CD4-positive, alpha-beta T cell treated with Interleukin-12 subunit alpha and Interleukin-12 subunit beta, for 1 hour (primary cell): Measurements from ENCODE around the gene GJC2.
"Not testable (repeated sequence)": the region's sequence is repeated elsewhere in the genome, so short reads cannot be mapped to it uniquely, and the experiment has no call there.

Experiments used
- DNase-seq: peaks from one replicate; pipeline ENCODE4 v3.0.0-alpha.2; 2020

Gene GJC2

GRCh38 chr1:228149406-228150119, at the start of gene GJC2:
Gene GJC2 (plus strand): TSS chr1:228149930. CDS start chr1:228157759, 7,829 bp downstream.
- DNase-seq, result no peak

- DNase-seq, result no peak
Observed at GRCh38 chr1:228100822-228101613, 48.7 kb upstream of the GJC2 start.

GRCh38 chr1:228101614-228101993, 48.1 kb upstream of the GJC2 start:
- DNase-seq, result peak; percentile 42

- DNase-seq, result peak; percentile 69
Observed at GRCh38 chr1:228101994-228102790, 47.5 kb upstream of the GJC2 start.

GRCh38 chr1:228102791-228103620, 46.7 kb upstream of the GJC2 start, which contains the start of gene C1orf35:
Gene C1orf35 (minus strand): TSS chr1:228103325. CDS start chr1:228103227, 98 bp downstream.
- peak; percentile 95 for DNase-seq

GRCh38 chr1:228104526-228105269, 45.0 kb upstream of the GJC2 start:
- no peak for DNase-seq

- no peak for DNase-seq
Observed at GRCh38 chr1:228105270-228105995, 44.3 kb upstream of the GJC2 start.

GRCh38 chr1:228105996-228106799, 43.5 kb upstream of the GJC2 start:
- no peak for DNase-seq

GRCh38 chr1:228106800-228107054, 43.0 kb upstream of the GJC2 start:
- DNase-seq, result no peak

GRCh38 chr1:228107636-228108035, 42.1 kb upstream of the GJC2 start:
- DNase-seq, result no peak

- no peak for DNase-seq
Observed at GRCh38 chr1:228108055-228108690, 41.6 kb upstream of the GJC2 start.

- DNase-seq, result no peak
Observed at GRCh38 chr1:228108742-228109072, 41.0 kb upstream of the GJC2 start.

GRCh38 chr1:228109073-228109961, 40.4 kb upstream of the GJC2 start, which contains the start of gene MRPL55:
Gene MRPL55 (minus strand): TSS chr1:228109299. CDS start chr1:228108260, 1,039 bp downstream.
- peak; percentile 98 for DNase-seq

- no peak for DNase-seq
Observed at GRCh38 chr1:228109962-228110488, 39.7 kb upstream of the GJC2 start.

GRCh38 chr1:228110556-228110955, 39.2 kb upstream of the GJC2 start:
- DNase-seq, result no peak

GRCh38 chr1:228111315-228111714, 38.4 kb upstream of the GJC2 start:
- DNase-seq, result not testable (repeated sequence)

- DNase-seq, result no peak
Observed at GRCh38 chr1:228112167-228112566, 37.6 kb upstream of the GJC2 start.

- no peak for DNase-seq
Observed at GRCh38 chr1:228112617-228113016, 37.1 kb upstream of the GJC2 start.
